Medulla oblongata (tissue), 1 donor: ENCODE results near the gene ARHGAP8.
"Not testable (repeated sequence)": the region's sequence is repeated elsewhere in the genome, so short reads cannot be mapped to it uniquely, and the experiment has no call there.

Source experiments
- DNase-seq: peaks from one replicate; pipeline ENCODE4 v3.0.0-alpha.2; 2015; ENCODE audit errors: extremely low spot score

The ARHGAP8 gene

DNA sequence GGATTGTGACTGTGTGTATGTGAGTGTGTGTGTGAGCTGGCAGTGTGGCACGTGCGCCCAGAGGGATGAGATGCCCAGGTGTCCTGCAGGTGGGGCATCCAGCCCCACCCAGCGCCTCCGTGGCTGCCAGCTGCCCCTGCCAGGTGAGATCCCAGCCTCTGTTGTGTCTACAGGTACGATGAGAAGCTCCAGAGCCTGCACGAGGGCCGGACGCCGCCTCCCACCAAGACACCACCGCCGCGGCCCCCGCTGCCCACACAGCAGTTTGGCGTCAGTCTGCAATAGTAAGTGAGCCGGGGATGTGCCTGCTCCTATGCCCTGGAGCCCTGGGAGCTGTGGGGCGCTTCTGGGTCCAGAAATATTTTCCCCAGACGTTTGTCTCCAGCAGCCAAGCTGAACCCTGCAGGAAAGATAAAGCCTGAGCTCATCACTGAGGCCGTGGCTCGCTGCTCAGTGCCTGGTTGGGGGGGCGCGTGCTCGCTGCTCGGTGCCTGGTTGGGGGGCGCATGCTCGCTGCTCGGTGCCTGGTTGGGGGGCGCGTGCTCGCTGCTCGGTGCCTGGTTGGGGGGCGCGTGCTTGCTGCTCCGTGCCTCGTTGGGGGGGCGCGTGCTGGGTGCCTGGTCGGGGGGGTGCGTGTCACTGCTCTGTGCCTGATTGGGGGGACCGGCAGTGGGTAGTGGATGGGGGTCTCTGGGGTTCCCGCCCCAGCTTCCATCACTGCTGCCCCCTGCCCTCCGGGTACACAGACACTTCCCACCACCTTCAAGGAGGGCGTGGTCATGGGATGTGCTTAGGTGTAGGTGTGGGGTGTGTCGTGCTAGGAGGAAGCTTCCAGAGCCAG is 73.2 kb downstream of the ARHGAP8 start:
- no peak for DNase-seq

DNA sequence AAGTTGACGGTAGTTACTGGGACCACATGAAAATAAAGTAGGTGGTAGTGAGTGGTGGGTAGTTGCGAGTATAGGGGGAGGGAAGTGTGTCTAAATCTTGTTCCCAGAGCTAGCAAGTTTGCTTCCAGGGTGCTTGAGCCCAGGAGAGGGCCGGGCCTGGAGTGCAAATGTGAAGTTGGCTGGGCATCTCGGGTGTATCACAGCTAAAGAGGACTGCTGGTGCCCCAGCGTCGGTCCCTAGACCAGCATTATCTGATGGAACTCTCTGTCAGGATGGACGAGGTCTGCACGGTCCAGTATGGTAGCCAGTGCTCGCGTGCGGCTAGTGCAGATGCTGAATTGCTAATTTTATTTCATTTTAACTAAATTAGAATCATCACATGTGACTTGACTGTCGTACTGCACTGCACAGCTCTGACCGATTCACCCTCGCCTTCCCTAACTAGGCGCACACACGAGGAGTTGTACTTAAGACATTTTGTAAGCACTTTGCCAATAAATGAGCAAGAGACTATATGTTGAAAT is 75.4 kb downstream of the ARHGAP8 start:
- no peak for DNase-seq

DNA sequence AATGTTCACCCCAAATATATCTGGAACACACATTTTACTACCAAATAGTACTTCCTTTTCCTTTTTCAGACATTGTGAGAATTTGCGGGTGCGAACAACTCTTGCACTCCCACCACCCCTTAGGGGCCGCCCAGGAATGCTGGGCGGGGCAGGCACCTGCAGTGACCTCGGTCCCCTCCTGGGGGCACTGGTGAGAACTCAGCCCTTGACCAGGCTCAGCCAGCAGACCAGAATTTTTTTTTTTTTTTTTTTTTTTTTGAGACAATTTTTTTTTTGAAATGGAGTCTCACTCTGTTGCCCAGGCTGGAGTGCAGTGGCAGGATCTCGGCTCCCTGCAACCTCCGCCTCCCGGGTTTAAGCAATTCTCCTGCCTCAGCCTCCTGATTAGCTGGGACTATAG is 75.8 kb downstream of the ARHGAP8 start:
- no peak for DNase-seq

DNA sequence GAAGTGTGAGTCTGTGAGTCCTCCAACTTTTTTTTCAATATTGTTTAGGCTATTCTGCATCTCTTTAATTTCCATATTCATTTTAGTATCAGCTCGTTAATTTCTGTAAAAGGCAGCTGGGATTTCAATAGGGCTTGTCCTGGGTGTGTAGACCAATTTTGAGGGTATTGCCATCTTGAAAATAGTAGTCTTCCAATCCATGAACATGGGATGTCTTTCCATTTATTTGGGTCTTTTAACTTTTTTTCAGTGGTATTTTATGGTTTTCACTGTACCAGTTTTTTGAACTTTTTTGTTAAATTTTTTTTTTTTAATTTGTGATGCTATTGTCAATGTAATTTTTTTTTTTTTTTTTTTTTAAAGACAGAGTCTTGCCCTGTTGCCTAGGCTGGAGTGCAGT is 79.5 kb downstream of the ARHGAP8 start:
- no peak for DNase-seq

GRCh38 chr22:44834065-44834464 is 81.7 kb downstream of the ARHGAP8 start:
- no peak for DNase-seq

DNA sequence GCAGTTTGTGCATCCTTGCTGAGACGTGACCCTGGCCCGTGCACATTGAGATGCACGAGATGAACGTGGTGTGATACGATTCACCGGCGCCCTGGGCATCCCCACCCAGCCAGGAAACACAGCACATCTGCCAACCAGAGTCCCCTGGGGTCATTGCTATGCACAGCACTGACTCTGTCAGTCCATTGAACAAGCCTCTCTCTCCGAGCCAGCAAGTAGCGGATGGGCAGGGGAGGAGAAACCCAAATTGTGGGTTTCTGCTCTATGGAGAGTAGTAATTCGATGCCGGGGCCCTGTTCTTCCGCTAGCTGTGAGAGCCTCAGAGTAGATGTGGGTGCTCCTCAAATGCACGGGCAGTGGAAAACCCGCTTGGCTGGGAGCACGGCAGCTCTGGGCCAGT is 85.1 kb downstream of the ARHGAP8 start:
- DNase-seq = no peak

DNA sequence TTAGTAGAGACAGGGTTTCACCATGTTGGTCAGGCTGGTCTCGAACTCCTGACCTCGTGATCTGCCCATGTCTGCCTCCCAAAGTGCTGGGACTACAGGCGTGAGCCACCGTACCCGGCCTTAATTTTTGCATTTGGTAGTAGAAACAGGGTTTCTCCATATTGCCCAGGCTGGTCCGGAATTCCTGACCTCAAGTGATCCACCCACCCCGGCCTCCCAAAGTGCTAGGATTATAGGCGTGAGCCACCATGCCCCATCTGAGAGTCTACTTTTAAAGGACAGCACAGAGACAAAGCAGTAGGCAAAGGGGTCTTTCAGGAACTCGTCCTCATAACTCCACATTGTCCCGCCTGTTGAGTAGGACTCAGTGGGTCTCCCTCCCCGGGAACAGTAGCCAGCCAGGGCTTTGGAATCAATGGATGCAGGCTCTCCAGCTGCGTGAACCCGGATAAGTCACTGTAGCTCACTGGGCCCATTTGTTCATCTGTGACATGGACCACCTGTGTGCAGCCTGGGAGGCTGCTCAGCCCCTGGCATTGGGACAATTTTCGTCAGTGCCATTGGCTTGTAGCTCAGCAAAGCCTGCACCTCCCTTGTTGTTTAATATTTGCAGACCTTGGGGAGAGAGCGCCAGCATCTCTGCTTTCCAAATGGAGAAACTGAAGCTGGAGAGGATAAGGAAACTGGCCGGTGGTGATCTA is 86.1 kb downstream of the ARHGAP8 start:
- no peak for DNase-seq

DNA sequence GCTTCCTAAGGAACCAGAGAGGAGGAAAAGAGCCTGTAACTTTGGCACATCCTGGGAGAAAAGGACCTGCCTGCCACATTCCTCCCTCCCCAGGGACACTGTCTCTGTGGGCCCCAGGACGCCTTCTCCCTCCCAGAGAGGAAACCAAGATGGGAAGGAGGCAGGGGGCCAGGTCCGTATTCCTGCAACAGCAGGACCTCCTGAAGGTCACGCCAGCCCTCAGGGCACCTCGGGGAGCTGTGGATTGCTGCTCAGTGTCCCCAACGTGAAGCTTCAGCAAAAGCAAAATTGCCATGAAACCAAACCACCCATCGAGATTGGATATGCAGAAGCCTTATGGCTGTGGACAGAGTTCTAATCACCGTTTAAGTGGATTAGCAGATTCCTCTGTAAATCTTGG is 86.7 kb downstream of the ARHGAP8 start:
- no peak for DNase-seq

GRCh38 chr22:44839721-44840120 is 87.3 kb downstream of the ARHGAP8 start:
- no peak for DNase-seq

GRCh38 chr22:44840611-44841322 is 88.4 kb downstream of the ARHGAP8 start:
- no peak for DNase-seq

- no peak for DNase-seq
Observed at GRCh38 chr22:44842417-44842816, 90.0 kb downstream of the ARHGAP8 start.

- DNase-seq = no peak
Observed at GRCh38 chr22:44845191-44845590, 92.8 kb downstream of the ARHGAP8 start.

DNA sequence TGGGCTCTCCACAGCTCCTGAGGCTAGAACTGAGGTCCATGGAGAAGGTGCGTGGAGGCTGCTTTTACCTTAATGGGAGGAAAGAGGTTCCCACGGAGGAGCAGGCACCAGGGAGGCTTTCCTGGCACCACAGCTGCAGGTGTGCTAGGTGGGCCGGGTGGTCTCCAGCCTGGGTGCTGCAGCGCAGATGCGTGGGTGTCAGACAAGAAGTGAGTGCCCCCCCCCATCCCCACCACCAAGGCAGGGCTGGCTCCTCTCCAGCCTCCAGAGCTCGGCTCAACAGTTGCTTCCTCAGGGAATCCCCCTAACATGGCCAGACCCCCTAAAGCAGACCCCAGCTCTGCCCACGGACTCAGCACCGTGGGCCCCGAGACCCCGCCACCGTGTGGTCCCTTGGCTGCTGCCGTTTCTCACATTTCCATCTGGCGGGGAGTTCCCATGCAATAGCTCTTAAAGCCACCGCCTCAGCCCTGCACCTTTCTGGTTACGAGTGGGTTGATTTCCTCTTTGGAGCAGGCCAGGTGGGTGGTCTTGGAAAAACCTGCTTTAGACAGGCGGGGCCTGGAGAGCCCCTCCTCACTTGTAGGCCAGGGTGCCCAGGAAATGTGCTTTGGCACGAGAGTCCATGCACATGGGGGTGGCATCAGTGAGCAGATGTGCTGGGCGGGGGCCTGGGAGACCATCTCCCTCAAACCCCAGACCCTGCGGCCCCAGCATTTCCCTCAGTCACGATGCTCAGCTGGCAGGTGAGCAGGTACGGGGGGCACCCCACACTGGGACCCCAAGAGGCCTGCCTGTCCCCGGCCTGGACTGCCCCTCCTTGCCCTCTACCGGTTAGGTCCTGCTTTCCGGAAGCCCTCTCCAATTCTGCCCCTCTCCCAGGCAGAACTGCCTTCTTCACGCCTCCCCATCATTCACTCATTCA is 93.7 kb downstream of the ARHGAP8 start:
- DNase-seq = no peak

GRCh38 chr22:44846726-44847275 is 94.4 kb downstream of the ARHGAP8 start:
- no peak for DNase-seq

DNA sequence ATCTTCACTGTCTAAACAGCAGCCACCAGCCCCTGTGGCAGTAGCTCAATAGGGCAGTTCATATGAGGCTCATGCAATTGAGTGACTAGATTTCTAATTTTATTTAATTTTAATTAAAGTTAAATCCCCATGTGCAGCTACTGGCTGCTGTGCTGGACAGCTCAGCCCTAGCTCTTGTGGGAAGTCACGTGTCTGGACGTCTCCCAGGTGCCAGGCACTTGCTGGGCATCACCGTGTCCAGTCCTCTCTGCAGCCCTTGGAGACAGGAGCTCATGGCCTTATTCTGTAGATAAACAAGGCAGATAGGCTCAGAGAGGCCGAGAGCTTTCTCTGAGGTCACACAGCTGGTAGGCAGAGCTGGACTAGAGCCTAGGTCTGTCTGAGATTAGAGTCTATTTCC is 95.0 kb downstream of the ARHGAP8 start:
- DNase-seq = peak; percentile 14

DNA sequence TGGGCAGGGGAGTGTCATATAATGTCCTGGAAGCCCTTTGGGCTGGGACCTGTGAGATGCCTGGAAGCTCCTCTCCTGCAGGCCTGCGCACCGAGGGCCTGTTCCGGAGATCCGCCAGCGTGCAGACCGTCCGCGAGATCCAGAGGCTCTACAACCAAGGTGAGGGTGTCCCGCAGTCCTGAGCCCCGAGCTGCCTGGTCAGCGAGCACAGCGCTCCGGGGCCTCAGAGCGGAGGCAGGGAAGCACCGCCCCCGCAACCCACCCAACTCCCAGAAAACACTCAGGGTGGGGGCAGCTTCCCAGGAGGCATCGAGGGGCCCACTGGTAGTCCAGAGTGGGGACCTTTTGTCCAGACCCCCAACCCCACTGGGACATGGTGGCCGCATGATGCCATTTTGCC is 95.5 kb downstream of the ARHGAP8 start:
- DNase-seq = no peak

GRCh38 chr22:44848296-44848741 is 95.9 kb downstream of the ARHGAP8 start:
- no peak for DNase-seq

- DNase-seq = no peak
Observed at GRCh38 chr22:44848791-44849420, 96.5 kb downstream of the ARHGAP8 start.

- DNase-seq = no peak
Observed at GRCh38 chr22:44850946-44851345, 98.6 kb downstream of the ARHGAP8 start.

- DNase-seq = not testable (repeated sequence)
Observed at GRCh38 chr22:44854641-44855040, 102.3 kb downstream of the ARHGAP8 start.
